Stimulated activated naive CD4-positive, alpha-beta T cell treated with Interleukin-2 at 50 U/mL for 16 hours (primary cell): ENCODE data around the gene TBC1D22A.
"Not testable (repeated sequence)": the region's sequence is repeated elsewhere in the genome, so short reads cannot be mapped to it uniquely, and the experiment has no call there.

Experiments used
- DNase-seq: peaks from one replicate; lab custom pipeline; 2025; lab: John Stamatoyannopoulos, UW

Gene TBC1D22A

GRCh38 chr22:47102648-47103047 is 340.2 kb downstream of the TBC1D22A start:
- no peak for DNase-seq

GRCh38 chr22:47105085-47105484 is 342.6 kb downstream of the TBC1D22A start:
- no peak for DNase-seq

- no peak for DNase-seq
Observed at GRCh38 chr22:47106806-47107205, 344.4 kb downstream of the TBC1D22A start.

GRCh38 chr22:47107431-47107830 is 345.0 kb downstream of the TBC1D22A start:
- no peak for DNase-seq

- no peak for DNase-seq
Observed at GRCh38 chr22:47110817-47111443, 348.5 kb downstream of the TBC1D22A start.

GRCh38 chr22:47111626-47112581 is 349.5 kb downstream of the TBC1D22A start:
- no peak for DNase-seq

GRCh38 chr22:47112582-47112965 is 350.1 kb downstream of the TBC1D22A start:
- no peak for DNase-seq

- no peak for DNase-seq
Observed at GRCh38 chr22:47112994-47113852, 350.8 kb downstream of the TBC1D22A start.

- DNase-seq = no peak
Observed at GRCh38 chr22:47113853-47114415, 351.5 kb downstream of the TBC1D22A start.

- DNase-seq = no peak
Observed at GRCh38 chr22:47114813-47115517, 352.5 kb downstream of the TBC1D22A start.

- no peak for DNase-seq
Observed at GRCh38 chr22:47115518-47115890, 353.1 kb downstream of the TBC1D22A start.

GRCh38 chr22:47115921-47116320 is 353.5 kb downstream of the TBC1D22A start:
- DNase-seq = no peak

GRCh38 chr22:47116426-47117341 is 354.2 kb downstream of the TBC1D22A start:
- no peak for DNase-seq

GRCh38 chr22:47117442-47117841 is 355.0 kb downstream of the TBC1D22A start:
- not testable (repeated sequence) for DNase-seq

- DNase-seq = no peak
Observed at GRCh38 chr22:47119181-47119580, 356.7 kb downstream of the TBC1D22A start.

GRCh38 chr22:47120399-47120798 is 357.9 kb downstream of the TBC1D22A start:
- no peak for DNase-seq

GRCh38 chr22:47121791-47122190 is 359.3 kb downstream of the TBC1D22A start:
- DNase-seq = no peak

- DNase-seq = no peak
Observed at GRCh38 chr22:47122441-47123000, 360.1 kb downstream of the TBC1D22A start.

- DNase-seq = no peak
Observed at GRCh38 chr22:47123006-47123826, 360.8 kb downstream of the TBC1D22A start.
